Forelimb muscle (tissue), 1 donor: Measurements from ENCODE around the gene UNC5CL. TPM values are rescaled to one million over a fixed set of nuclear protein-coding genes. Genes with fewer than 3 reads are reported as not detected.

Experiments used
- polyA plus RNA-seq: library from polyadenylated mRNA; unstranded; fragments of 120-200 nt; gene quantifications from one replicate; pipeline ENCODE4 v1.2.1, GENCODE V29; 2013; ENCODE audit not compliant: insufficient read length

Gene UNC5CL
- polyA plus RNA-seq, 1 donor = 3.1 TPM

Other genes starting within 250 kb of the UNC5CL start
- 0.70 TPM for gene TSPO2, start 3.2 kb upstream of the UNC5CL start, polyA plus RNA-seq
- gene APOBEC2, start 14.0 kb upstream of the UNC5CL start, polyA plus RNA-seq = 501 TPM
- gene OARD1, start 33.1 kb upstream of the UNC5CL start, polyA plus RNA-seq = 17.5 TPM
- gene NFYA, start 33.8 kb upstream of the UNC5CL start, polyA plus RNA-seq = 23.5 TPM
- gene TREML1, start 115.1 kb upstream of the UNC5CL start, polyA plus RNA-seq = 0.38 TPM
- not detected for gene TREM2, start 123.9 kb upstream of the UNC5CL start, polyA plus RNA-seq
- 0.11 TPM for gene TREML2, start 161.9 kb upstream of the UNC5CL start, polyA plus RNA-seq
- not detected for gene TREML4, start 189.1 kb upstream of the UNC5CL start, polyA plus RNA-seq
- 0.14 TPM for gene TREM1, start 247.5 kb upstream of the UNC5CL start, polyA plus RNA-seq